SK-N-SH (cell line): Measurements from ENCODE around the gene NCDN.

Source experiments
- EZH2phosphoT487 ChIP-seq: fragments of 200-600 bp; sonication (generic); IDR thresholded peaks from 2 replicates; pipeline ENCODE4 v1.6.1; 2017; ENCODE audit warnings: low read depth, mixed run types, mild to moderate bottlenecking, antibody characterized with exemption, moderate library complexity, borderline replicate concordance
- FOXJ3 ChIP-seq: sonication (generic); formaldehyde crosslinking; IDR thresholded peaks from 2 replicates; pipeline ENCODE4 v1.5.1; 2020; ENCODE audit warnings: mild to moderate bottlenecking, missing genetic modification reagents
- FOXM1 ChIP-seq: IDR thresholded peaks from 2 replicates; pipeline ENCODE4 v1.4.0; 2012; ENCODE audit warnings: low read depth, mild to moderate bottlenecking
- GABPA ChIP-seq: IDR thresholded peaks from 2 replicates; pipeline ENCODE4 v1.4.0; 2012; ENCODE audit warnings: low read depth, mild to moderate bottlenecking
- NFIC ChIP-seq: IDR thresholded peaks from 2 replicates; pipeline ENCODE4 v1.4.0; 2012; ENCODE audit warnings: borderline replicate concordance
- RXRA ChIP-seq: IDR thresholded peaks from 2 replicates; pipeline ENCODE4 v1.4.0; 2012; ENCODE audit warnings: low read depth, mild to moderate bottlenecking, borderline replicate concordance
- SMC3 ChIP-seq: IDR thresholded peaks from 2 replicates; pipeline ENCODE4 v1.6.1; 2012; ENCODE audit warnings: low read depth, low read length, improper control_type of control experiment
- TAF1 ChIP-seq: IDR thresholded peaks from 2 replicates; pipeline ENCODE4 v1.6.1; 2012; ENCODE audit warnings: low read depth, mild to moderate bottlenecking, low read length, moderate library complexity, borderline replicate concordance
- TCF12 ChIP-seq: IDR thresholded peaks from 2 replicates; pipeline ENCODE4 v1.4.0; 2012
- TF ChIP-seq, protein P1 (sequence below): fragments of 200-600 bp; sonication (generic); IDR thresholded peaks from 2 replicates; pipeline ENCODE4 v1.6.1; 2017; ENCODE audit warnings: antibody characterized with exemption, mild to moderate bottlenecking, moderate library complexity
- TF ChIP-seq, protein P2 (sequence below): IDR thresholded peaks from 2 replicates; pipeline ENCODE4 v1.4.0; 2012; ENCODE audit warnings: low read depth, borderline replicate concordance
- TF ChIP-seq, protein P3 (sequence below): IDR thresholded peaks from 2 replicates; pipeline ENCODE4 v1.4.0; 2012; ENCODE audit warnings: low read depth

DNA sequence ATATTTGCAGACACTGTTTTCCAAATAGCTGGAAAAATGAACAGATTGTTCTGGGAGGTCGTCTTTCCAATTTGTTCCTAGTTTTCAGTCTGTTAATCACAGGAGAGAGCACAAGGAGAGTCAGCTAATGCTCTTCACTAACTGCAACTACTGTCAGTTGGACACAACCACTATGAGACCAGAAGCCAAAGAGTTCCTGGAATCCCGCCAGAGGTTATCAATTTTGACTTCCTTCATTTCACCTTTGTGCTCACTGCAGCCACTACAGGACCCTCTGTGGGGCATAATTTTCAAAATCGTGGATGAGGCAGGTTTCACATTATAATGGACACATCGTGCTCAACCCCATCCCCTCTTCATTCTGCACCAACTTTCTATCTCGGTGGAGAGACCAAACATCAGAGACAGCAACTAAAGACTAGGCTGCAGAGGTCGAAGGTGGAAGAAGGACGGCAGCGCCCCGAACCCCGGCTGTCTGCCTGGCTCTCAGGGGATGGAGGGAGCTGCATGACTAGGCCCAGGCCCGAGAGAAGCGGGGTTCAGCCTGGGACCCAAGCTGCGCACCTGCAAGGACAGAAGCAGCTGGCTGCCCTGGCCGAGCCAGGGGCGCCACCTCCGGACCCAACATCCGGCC, 998 bp upstream of the NCDN start:
- TF ChIP-seq TCF12 (no peak), GABPA (no peak), FOXM1 (no peak), TAF1 (no peak), FOXJ3 (0 out of 2 replicates have a peak, but pooled peaks have one; percentile 2), NFIC (no peak), EZH2phosphoT487 (no peak), RXRA (no peak), SMC3 (no peak)
- TF ChIP-seq, protein P1, sequence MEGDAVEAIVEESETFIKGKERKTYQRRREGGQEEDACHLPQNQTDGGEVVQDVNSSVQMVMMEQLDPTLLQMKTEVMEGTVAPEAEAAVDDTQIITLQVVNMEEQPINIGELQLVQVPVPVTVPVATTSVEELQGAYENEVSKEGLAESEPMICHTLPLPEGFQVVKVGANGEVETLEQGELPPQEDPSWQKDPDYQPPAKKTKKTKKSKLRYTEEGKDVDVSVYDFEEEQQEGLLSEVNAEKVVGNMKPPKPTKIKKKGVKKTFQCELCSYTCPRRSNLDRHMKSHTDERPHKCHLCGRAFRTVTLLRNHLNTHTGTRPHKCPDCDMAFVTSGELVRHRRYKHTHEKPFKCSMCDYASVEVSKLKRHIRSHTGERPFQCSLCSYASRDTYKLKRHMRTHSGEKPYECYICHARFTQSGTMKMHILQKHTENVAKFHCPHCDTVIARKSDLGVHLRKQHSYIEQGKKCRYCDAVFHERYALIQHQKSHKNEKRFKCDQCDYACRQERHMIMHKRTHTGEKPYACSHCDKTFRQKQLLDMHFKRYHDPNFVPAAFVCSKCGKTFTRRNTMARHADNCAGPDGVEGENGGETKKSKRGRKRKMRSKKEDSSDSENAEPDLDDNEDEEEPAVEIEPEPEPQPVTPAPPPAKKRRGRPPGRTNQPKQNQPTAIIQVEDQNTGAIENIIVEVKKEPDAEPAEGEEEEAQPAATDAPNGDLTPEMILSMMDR = no peak
- TF ChIP-seq, protein P2, sequence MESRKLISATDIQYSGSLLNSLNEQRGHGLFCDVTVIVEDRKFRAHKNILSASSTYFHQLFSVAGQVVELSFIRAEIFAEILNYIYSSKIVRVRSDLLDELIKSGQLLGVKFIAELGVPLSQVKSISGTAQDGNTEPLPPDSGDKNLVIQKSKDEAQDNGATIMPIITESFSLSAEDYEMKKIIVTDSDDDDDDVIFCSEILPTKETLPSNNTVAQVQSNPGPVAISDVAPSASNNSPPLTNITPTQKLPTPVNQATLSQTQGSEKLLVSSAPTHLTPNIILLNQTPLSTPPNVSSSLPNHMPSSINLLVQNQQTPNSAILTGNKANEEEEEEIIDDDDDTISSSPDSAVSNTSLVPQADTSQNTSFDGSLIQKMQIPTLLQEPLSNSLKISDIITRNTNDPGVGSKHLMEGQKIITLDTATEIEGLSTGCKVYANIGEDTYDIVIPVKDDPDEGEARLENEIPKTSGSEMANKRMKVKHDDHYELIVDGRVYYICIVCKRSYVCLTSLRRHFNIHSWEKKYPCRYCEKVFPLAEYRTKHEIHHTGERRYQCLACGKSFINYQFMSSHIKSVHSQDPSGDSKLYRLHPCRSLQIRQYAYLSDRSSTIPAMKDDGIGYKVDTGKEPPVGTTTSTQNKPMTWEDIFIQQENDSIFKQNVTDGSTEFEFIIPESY = no peak
- TF ChIP-seq, protein P3, sequence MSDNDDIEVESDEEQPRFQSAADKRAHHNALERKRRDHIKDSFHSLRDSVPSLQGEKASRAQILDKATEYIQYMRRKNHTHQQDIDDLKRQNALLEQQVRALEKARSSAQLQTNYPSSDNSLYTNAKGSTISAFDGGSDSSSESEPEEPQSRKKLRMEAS = no peak
